Stimulated activated CD4-positive, alpha-beta T cell treated with anti-CD3 and anti-CD28 coated beads, Interleukin-15, amount 100 ng/mL, for 24 hours (primary cell): Measurements from ENCODE around the gene R3HDM4.
"Not testable (repeated sequence)": the region's sequence is repeated elsewhere in the genome, so short reads cannot be mapped to it uniquely, and the experiment has no call there.

Experiments
- DNase-seq: peaks from one replicate; pipeline ENCODE4 v3.0.0-alpha.2; 2020

R3HDM4 gene

GRCh38 chr19:853014-853585 lies 59.9 kb downstream of the R3HDM4 start:
- DNase-seq: no peak

GRCh38 chr19:852136-853013 lies 60.6 kb downstream of the R3HDM4 start, which contains the start of gene ELANE:
ELANE (plus strand) TSS chr19:852303; CDS start chr19:852329, 26 bp downstream.
- no peak for DNase-seq

GRCh38 chr19:850979-851335 lies 62.1 kb downstream of the R3HDM4 start:
- DNase-seq: no peak

- DNase-seq: no peak
These were observed 62.6 kb downstream of the R3HDM4 start for GRCh38 chr19:850221-850978.

GRCh38 chr19:849195-849594 lies 63.8 kb downstream of the R3HDM4 start:
- not testable (repeated sequence) for DNase-seq

GRCh38 chr19:848386-848921 lies 64.6 kb downstream of the R3HDM4 start:
- DNase-seq: no peak
